Amniotic stem cell (primary cell): ENCODE results near the gene TAOK1.
"Not testable (repeated sequence)": the region's sequence is repeated elsewhere in the genome, so short reads cannot be mapped to it uniquely, and the experiment has no call there.

Experiments
- DNase-seq: peaks from one replicate; lab custom pipeline; 2025; lab: John Stamatoyannopoulos, UW

The TAOK1 gene

GRCh38 chr17:29546830-29547229 lies 156.7 kb downstream of the TAOK1 start:
- no peak for DNase-seq

- DNase-seq, result no peak
These were observed 159.2 kb downstream of the TAOK1 start for GRCh38 chr17:29549177-29549923.

DNA sequence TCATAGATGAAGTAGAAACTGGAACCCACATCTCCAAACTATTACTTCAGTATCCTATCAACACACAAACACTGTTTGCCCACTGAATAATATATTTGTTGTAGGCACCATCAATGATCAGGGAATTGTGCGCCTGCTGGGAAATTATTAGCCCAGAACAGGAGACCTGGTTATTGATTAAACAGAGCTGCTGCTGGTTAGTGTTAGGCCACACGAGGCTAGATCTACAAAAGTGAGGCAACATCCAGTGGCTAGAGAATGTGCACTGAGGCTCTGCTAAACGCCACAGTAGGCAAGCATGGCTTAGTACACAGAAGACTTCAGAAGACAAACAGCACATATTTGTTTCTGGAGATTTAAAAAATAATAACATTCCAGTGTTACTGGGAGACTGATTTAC lies 165.7 kb downstream of the TAOK1 start:
- DNase-seq, result no peak

DNA sequence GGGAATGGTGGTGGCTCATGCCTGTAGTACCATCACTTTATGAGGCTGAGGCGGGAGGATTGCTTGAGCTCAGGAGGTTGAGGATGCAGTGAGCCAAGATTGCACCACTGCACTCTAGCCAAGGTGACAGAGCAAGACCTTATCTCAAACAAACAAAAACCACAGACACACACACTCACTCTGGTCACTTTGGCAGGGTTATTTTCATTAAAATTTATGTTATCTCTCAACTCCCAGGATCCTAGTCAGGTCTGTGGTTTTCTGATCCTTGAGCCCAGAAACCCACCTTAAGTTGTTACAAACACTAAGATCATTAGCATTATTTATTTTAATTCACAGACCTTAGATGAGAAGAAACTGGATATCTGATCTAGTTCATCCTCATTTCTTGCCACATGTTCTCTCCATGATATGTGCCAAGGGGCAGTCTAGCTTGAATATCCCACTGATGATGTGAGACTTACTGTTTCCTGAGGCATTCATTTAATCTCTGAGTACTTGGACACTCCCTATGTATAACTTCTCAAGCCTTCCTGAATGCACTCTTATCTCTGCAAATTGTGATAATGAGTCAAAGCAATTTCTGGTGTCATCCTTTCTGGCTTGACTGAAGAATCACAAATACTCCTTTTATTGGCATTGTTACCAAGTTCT lies 167.0 kb downstream of the TAOK1 start:
- DNase-seq, result no peak

DNA sequence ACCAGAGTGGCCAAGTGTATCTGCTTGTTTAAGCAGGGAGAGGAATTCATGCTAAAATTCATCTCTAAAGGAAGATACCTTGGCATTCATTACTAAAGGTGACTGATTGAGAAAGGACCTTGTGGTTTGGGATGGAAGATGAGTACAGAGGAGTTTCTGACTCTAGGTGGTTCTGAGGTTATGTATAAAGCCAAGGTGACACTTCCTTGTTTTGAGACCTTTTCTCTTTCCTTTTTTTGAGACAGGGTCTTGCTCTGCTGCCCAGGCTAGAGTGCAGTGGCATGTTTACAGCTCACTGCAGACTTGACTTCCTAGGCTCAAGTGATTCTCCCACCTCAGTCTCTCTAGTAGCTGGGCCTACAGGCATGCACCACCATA lies 167.6 kb downstream of the TAOK1 start:
- no peak for DNase-seq

DNA sequence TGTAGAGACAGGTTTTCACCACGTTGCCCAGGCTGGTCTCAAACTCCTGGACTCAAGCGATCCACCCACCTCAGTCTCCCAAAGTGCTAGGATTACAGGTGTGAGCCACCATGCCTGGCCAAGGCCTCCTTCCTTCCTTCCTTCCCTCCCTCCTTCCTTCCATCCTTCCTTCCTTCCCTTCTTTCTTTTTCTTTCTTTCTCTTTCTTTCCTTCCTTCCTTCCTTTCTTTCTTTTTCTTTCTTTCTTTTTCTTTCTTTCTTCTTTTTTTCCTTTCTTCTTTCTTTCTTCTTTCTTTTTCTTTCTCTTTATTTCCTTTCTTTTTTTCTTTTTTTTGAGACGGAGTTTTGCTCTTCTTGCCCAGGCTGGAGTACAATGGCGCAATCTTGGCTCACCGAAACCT lies 168.0 kb downstream of the TAOK1 start:
- DNase-seq, result not testable (repeated sequence)

GRCh38 chr17:29559640-29560039 lies 169.5 kb downstream of the TAOK1 start:
- DNase-seq, result no peak

GRCh38 chr17:29560316-29560715 lies 170.2 kb downstream of the TAOK1 start:
- no peak for DNase-seq

DNA sequence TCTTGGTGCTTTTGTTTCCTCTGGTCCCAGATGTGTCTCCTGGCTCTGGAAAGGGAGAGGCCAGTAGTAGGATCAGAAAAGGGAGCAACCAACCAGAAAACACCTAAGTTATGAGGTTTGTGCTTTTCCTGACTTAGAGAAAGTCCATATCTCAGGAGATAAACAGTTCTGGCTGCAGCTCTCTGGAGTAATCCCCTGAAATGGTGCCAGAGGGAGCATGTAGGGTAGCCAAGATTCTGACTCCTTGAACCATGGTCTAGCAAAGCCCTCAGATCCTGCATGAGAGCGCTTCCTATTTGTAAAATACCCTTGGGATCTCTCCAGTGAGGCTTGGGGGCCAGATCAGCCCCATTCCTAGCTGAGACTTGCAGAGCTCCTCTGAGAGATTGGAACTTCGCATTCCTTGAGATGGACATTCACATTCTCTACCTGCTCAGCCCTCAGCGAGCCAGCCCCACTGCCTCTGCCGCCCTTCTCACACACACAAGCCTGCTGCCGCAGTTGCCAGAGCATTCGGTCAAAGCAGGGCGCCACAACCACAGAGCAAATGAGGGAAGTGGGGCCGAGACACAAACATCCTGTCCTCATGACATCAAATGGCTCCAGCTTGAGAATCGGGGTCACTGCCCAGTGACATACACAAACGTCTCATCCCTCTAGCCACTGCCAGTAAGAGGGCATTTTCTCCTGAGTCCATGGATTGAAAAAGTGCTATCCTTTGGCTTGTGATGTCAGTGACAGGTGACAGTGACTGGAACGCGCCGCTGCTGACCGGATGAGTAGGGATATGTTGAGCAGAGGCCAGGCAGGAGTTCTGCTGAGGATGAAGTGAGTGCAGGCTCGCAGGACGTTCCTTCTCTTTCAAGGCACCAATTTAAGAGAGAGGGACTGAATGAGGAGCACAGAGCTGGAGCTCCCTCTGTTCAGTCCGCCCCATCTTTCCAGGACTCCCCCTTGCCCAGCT lies 171.7 kb downstream of the TAOK1 start:
- DNase-seq, result no peak

DNA sequence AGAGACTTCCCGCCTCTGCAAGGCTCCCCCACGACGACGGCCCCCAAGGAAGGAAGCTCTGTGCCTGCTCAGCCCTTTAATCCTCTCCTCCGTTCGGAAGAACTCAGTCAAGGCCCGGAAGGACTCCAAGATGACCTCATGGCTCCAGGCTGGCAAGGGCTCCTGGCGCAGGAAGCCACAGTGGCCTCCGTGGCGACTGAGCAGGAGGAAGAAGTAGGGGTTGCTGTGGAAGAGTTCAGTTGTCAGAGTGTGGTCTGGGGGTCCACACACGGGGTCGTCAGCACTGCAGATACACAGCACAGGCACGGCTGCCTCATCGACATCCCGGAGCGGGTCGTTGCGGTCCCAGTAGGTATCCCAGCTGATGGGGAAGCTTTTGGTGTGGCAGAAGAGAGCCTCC lies 172.5 kb downstream of the TAOK1 start:
- no peak for DNase-seq

DNA sequence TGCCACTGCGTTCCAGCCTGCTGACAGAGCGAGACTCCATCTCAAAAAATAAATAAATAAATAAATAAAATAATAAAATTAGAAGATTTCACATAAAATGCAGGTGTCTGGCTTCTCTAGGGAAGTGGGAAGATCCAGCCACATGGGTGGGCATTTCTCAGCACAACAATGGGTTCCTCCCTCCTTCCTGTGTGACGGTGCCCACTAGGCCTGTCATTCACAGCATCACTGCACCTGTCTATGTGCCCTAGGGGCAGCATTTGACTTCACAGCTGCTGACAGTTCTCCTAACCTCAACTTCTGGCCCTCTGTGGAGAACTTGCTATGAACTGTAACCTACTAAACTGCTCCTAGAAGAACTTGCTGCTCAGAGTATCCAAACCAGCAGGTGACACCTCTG lies 173.7 kb downstream of the TAOK1 start:
- DNase-seq, result no peak

DNA sequence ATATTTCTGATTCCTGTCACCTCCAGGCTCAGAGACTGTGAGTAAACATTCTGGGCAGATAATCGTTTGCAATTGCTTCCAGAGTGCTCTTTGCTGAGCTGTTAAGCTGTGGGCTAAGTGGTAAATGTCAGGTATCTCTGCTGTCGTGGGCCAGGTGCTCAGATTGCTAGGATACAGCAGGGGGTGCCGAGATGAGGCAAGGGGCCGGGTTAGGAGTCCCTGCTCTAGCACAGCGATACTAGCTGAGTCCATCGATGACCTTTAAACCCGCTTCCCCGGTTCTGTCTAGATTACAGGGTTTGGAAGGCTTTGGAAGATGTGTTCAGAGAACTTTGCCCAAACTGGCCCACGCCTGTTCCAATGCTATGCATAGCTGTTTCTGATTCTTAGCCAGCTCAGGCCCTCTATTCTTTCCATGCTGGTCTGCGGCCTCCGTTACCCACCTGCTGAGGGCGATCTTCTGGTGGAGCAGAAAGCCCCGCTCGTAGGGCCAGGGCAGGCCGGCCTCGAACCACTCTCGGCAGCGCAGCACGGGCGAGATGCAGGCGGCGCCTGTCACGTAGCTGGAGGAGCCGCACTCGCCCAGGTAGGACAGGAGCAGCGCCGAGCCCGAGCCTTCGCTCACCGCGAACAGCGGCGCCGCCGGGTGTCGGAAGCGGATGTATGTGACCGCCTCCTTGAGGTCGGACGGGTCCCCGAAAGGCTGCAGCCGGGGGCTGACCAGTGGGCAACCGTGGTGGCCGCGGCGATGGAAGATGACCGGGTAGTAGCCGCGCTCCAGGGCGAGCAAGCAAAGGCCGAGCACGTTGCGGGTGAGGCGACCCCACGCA lies 175.7 kb downstream of the TAOK1 start:
- DNase-seq, result no peak

GRCh38 chr17:29566473-29567303 lies 176.5 kb downstream of the TAOK1 start, which contains the start of gene ABHD15:
Gene ABHD15 (minus strand): TSS chr17:29567037. CDS start chr17:29566966, 71 bp downstream.
- no peak for DNase-seq

DNA sequence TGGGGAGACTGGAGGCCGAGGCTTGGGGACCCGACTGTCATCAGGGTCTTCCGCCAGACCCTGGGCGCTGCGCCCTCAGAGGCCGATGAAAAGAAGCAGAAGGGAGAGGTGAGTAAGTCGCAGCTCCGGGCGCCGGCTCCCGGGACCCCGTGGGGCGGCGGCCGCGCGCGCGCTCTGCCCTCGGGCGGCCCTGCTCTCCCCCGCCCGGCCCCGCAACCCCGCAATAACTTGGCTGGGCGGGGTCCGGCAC lies 177.1 kb downstream of the TAOK1 start:
- DNase-seq, result no peak

DNA sequence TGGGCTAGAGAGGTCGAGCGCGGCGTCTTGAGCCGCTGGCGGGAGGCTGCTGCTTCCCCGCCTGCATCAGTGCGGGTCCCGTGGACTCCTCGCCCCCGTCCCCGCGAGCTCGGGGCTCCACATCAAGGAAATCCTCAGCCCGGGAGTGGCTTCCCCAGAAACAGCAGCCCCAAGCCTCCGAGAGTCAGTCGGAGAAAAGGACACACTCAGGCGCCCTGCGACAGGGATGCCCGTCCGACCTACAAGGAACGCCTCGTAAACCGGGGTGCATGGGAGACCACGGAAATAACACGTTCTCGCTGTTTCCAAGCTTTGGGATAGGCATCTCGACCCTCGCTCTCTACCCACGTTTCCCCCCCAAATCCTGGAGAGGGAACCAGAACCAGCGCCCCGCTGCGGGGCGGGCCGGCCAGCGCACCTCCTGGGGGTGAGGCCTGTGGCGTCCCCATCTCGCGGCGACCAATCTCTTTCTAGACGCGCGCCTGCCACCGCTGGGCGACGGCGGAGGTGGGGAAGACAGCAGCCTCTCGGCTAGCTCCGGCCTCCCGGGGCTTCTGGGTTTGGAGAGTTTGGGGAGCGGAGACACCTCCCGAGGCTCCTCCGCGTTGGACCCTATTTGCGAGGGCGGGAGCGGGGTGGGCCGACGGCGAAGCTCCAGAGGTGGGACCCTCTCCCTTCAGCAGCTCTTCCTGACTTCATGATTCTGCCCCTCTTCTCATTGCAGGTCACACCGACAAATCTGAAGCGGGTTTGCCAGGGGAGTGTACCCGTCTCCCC lies 177.6 kb downstream of the TAOK1 start:
- DNase-seq, result no peak

DNA sequence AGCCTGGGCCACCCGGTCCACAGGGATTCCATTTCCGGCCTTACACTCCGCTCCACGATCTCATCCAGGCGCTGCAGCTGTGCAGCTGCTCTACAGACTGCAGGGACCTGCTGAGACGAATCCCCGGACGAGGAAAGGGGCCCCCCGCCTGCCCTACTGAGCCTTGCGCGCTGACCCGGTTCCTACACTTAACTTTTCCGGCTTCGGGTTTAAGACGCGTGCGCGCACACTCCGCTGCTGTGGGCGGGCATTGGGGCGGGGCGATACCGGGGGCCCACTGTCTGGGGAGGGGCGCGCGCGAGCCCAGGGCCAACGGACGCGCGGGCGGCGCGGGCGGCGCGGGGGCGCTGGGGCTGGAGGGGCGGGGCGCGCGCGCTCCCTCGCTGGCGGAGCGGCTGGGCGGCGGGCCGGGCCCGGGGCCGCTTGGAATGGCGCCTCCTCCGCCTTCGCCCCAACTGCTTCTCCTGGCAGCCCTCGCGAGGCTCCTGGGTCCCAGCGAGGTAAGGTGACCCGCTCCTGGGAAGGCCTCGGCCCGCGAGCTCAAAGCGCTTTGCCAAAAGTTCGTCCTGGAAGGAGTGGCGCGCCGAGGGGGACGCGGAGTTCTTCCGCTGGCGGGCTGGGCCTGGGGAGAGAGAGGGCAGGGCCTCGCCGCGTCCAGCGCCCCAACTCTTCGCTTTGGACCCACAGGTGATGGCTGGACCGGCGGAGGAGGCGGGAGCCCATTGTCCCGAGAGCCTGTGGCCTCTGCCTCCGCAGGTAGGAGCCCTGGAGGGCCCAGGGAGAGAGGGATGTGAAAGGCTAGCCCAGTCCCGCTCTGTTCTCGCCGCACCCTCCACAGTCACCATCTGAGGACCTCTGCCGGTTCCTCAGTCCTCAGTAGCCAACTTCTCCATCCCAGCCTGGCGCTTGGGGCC lies 178.4 kb downstream of the TAOK1 start, which contains the start of gene TP53I13:
TP53I13 (plus strand) TSS at position 371 of the 914 bp plus-strand sequence; CDS start at position 429, 58 bp downstream.
- DNase-seq, result peak; percentile 54

GRCh38 chr17:29569245-29569950 lies 179.2 kb downstream of the TAOK1 start:
- DNase-seq, result no peak

DNA sequence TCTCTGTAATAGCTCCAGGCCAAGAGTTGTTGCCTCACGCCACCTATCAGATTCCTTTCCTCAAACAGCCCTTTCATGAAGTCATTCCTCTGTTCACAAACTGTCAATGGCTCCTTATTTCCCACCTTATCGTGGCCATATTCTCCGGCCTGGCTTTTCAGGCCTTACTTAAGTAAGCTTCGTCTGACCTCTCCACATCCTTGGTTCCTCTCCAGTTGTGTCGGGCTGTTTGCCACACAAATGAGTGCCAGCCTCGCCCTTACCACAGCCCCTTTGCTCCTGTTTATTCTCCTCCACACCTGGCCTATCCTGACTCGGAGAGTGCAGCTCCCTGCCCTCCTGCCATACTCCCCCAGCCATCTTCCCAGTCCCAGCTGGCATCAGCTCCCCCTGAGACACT lies 180.4 kb downstream of the TAOK1 start:
- no peak for DNase-seq
